22Rv1 (cell line): ENCODE data around the gene PDPR.
"Not testable (repeated sequence)": the region's sequence is repeated elsewhere in the genome, so short reads cannot be mapped to it uniquely, and the experiment has no call there.

Source experiments
- CTCF ChIP-seq: fragments of 450-650 bp; IDR thresholded peaks from 2 replicates; pipeline ENCODE4 v1.5.1; 2017; ENCODE audit warnings: mild to moderate bottlenecking
- ZFX ChIP-seq: fragments of 450-650 bp; IDR thresholded peaks from 2 replicates; pipeline ENCODE4 v1.6.1; 2017; ENCODE audit warnings: antibody characterized with exemption, borderline replicate concordance

DNA sequence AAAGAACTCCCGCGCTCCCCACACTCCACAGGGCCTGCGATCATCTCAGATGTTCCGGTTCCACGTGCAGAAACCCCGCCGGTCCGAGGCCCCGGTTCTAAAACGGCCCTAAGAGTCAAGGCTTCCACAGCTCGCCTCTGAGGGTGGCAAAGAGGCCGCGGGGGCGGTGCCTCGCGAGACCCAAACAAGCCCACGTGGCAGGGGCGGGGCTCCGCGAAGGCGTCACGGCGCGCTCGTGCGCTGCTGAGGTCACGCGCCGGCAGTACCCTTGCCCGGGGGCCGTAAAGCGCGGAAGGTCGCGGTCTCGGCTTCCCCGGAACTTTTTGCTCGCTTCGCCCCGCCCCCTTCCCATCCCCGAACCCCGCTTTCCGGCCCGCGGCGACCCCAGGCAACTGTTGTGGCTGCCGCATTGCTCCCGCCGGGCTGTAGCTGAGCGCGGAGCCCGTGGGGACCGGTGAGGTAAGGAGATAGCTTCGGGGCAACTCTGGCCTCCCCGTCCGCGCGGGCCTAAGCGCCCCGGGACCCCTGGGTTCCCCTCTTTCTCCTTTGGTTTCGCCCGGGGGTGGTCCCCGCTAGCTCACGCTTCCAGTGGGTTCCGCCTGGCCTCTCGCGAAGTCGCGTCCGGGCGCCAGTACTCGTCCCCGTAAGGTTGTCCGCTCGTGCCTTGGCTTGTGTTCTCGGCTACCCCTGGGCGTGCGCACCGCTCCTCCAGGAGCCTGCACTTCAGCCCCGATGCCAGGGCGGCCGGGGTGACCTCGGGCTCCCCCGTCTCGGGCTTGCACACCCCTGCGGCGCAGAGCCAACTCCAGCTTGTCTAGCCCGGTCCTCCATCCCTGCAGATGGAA is at the start of gene PDPR:
- not testable (repeated sequence) for TF ChIP-seq CTCF, ZFX
